ENCODE measurements around the gene ACKR3.

- TF ChIP-seq CTCF (conservative IDR thresholded peaks at IDR 0.05; ENCODE audit: low read depth in 2 of 2) = no peak
- TF ChIP-seq POLR2AphosphoS5 (IDR thresholded peaks at IDR 0.05; ENCODE audit: low read depth) = no peak
- no peak for TF ChIP-seq EZH2phosphoT487 (IDR thresholded peaks at IDR 0.05; ENCODE audit: unreplicated experiment)
- no peak for TF ChIP-seq EZH2 (IDR thresholded peaks at IDR 0.05; ENCODE audit: low read depth, unreplicated experiment)
- TF ChIP-seq REST (IDR thresholded peaks at IDR 0.05; ENCODE audit: unreplicated experiment) = no peak
- no peak for TF ChIP-seq ETS1 (IDR thresholded peaks at IDR 0.05)
- no peak for TF ChIP-seq ZNF114 (CRISPR knock-in tag; IDR thresholded peaks at IDR 0.05)
- no peak for TF ChIP-seq JUNB (IDR thresholded peaks at IDR 0.05; ENCODE audit: unreplicated experiment)
- no peak for TF ChIP-seq ZNF331 (CRISPR knock-in tag; IDR thresholded peaks at IDR 0.05; ENCODE audit: low read depth)
- no peak for TF ChIP-seq CREB1 (CRISPR knock-in tag; IDR thresholded peaks at IDR 0.05; ENCODE audit: low read depth)
Measured at GRCh38 chr2:236553522-236553921, 16.1 kb upstream of the ACKR3 start.

Measured in GM23338 (cell line).